ENCODE results near the gene HTRA1.
A peak's percentile ranks its signal among the peaks of the same experiment; 100 is the strongest.

The HTRA1 gene

DNA sequence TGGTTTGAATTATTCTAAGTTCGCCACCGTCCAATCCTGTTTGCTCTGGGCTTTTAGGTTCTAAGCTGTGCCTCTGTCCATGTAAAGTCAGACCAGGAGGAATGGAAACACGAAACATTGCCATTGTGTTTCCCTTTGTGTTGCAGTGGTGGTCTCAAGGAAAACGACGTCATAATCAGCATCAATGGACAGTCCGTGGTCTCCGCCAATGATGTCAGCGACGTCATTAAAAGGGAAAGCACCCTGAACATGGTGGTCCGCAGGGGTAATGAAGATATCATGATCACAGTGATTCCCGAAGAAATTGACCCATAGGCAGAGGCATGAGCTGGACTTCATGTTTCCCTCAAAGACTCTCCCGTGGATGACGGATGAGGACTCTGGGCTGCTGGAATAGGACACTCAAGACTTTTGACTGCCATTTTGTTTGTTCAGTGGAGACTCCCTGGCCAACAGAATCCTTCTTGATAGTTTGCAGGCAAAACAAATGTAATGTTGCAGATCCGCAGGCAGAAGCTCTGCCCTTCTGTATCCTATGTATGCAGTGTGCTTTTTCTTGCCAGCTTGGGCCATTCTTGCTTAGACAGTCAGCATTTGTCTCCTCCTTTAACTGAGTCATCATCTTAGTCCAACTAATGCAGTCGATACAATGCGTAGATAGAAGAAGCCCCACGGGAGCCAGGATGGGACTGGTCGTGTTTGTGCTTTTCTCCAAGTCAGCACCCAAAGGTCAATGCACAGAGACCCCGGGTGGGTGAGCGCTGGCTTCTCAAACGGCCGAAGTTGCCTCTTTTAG, 52.9 kb downstream of the HTRA1 start:
- ChIA-PET CTCF (interaction anchor here (1.2 to 1.8 kb wide), 3 partner anchors 10 to 51 kb away, joined by 3 to 6 read pairs (median 5); no protein-coding TSS in a partner anchor), POLR2A (no interaction called here)
- TF ChIP-seq, protein P1, sequence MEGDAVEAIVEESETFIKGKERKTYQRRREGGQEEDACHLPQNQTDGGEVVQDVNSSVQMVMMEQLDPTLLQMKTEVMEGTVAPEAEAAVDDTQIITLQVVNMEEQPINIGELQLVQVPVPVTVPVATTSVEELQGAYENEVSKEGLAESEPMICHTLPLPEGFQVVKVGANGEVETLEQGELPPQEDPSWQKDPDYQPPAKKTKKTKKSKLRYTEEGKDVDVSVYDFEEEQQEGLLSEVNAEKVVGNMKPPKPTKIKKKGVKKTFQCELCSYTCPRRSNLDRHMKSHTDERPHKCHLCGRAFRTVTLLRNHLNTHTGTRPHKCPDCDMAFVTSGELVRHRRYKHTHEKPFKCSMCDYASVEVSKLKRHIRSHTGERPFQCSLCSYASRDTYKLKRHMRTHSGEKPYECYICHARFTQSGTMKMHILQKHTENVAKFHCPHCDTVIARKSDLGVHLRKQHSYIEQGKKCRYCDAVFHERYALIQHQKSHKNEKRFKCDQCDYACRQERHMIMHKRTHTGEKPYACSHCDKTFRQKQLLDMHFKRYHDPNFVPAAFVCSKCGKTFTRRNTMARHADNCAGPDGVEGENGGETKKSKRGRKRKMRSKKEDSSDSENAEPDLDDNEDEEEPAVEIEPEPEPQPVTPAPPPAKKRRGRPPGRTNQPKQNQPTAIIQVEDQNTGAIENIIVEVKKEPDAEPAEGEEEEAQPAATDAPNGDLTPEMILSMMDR (IDR thresholded peaks at IDR 0.05; ENCODE audit: control extremely low read depth, extremely low read depth, low read depth, missing control alignments), result no peak
- no peak for DNase-seq (ENCODE audit: extremely low spot score)

DNA sequence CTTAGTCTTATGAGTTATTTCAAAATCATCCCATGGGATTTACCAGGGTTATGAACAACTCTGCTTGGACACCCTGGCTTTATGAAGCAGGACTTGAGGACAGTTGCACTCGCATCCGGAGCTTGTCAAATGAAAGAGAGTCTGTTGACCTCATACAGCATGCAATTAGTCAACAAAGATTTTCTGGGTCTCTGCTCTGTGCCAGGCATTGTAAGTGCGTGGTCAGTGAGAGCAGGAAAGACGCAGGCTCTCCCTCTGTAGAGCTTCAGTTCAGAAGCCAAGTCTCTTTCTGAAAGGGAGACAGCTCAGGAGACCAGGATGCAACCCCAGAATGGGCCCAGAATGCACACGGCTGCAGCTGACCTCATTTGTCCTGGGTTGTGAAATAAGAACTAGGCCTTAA, 53.7 kb downstream of the HTRA1 start:
- ChIA-PET POLR2A (no interaction called here), CTCF (interaction anchor here (0.9 to 1.8 kb wide), 3 partner anchors 11 to 216 kb away, joined by 3 to 6 read pairs (median 5); no protein-coding TSS in a partner anchor)
- TF ChIP-seq, protein P1 (IDR thresholded peaks at IDR 0.05; ENCODE audit: control extremely low read depth, extremely low read depth, low read depth, missing control alignments), result no peak
- no peak for DNase-seq (ENCODE audit: extremely low spot score)

DNA sequence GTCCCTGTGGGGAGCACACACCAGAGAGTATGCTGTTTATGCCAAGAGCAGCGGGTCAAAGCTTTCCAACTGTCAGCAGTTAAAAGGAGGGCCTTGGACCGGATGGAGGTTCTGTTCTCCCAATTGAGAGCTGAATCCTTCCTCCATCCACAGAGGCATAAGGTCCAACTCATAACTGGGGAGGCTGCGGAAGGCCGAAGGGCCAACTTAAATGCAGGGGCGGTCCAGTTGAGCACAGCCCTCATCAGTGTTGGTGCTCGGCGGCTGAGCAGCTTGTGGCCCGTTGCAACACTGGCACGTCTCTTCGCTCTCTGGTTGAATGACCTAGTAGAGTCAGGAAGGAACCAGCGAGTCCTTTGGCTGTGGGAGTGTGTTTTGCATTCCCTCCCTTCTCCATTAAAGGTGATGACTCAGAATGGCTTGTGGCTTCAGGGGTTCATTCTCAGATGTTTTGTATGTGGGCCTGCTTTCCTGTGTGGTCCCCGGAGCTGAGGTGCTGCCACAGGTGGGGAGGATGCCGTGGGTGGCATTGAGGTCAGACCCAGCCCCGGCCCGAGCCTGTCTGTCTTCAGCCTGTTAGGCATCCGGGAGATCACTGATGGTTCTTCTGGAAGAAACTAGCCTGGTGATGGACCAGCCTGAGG, 54.4 kb downstream of the HTRA1 start:
- CTCF ChIA-PET, result interaction anchor here (0.9 to 1.8 kb wide), 3 partner anchors 11 to 217 kb away, joined by 3 to 6 read pairs (median 5); no protein-coding TSS in a partner anchor
- peak; percentile 45 for DNase-seq (ENCODE audit: extremely low spot score)
- POLR2A ChIA-PET, result no interaction called here
- TF ChIP-seq, protein P1 (IDR thresholded peaks at IDR 0.05; ENCODE audit: control extremely low read depth, extremely low read depth, low read depth, missing control alignments), result no peak

DNA sequence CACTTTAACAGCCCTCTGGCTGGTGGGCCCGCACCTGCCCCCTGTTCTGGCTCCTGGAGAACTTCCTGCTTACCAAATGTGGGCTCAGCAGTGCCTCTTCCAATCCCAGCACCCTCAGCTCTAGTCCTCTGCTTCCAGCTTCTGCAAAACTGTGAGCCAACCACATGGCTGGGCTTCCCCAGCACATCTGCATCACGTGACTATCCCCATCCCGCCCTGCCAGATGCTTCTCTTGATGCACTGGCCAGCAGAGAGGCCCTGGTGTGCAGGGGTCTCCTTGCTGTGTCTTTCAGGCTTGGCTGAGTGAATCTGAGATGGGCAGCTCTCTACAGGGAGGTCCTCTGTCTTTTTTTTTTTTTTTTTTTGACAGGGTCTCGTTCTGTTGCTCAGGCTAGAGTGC, 55.4 kb downstream of the HTRA1 start:
- ChIA-PET POLR2A (interaction anchor here (0.7 kb wide), 1 partner anchor 84 kb away, joined by 3 read pairs; no protein-coding TSS in a partner anchor), CTCF (no interaction called here)
- DNase-seq (ENCODE audit: extremely low spot score), result no peak
- TF ChIP-seq, protein P1 (IDR thresholded peaks at IDR 0.05; ENCODE audit: control extremely low read depth, extremely low read depth, low read depth, missing control alignments), result no peak

DNA sequence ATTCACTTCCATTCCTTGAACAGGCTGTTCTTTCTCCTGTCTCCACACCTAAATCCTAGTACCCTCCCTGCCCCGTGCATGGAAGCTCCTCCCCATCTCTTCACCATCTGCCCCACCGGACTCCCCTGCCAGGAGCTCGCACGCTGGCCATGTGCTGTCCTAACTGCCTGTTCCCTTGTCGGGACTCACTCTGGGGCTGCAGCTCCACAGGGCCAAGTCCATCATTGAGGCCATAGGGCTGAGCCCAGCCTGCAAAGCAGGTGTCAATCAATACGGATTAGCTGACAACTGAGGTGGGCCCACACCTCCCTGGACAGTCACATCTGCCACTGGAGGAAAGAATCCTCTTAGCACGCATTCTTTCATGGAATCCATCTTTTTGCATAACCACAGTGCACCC, 57.8 kb downstream of the HTRA1 start:
- ChIA-PET POLR2A (no interaction called here), CTCF (interaction anchor here (0.9 kb wide), 1 partner anchor 11 kb away, joined by 3 read pairs; no protein-coding TSS in a partner anchor)
- DNase-seq (ENCODE audit: extremely low spot score), result no peak
- TF ChIP-seq, protein P1 (IDR thresholded peaks at IDR 0.05; ENCODE audit: control extremely low read depth, extremely low read depth, low read depth, missing control alignments), result no peak

DNA sequence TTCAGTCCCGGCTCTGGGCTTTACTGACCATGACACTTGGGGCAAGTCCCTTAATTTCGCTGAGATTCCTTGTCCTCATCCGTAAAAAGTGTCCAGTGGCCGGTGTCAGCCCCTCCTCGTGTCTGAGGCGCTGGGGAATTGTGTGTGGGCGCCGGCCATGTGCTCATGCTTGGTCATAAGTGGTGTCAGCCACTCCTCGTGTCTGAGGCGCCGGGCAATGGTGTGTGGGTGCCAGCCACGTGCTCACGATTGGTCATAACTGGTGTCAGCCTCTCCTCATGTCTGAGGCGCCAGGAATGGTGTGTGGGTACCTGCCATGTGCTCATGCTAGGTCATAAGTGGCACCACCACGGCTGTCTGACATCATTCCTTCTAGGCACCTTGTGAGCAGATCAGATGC, 58.5 kb downstream of the HTRA1 start:
- CTCF ChIA-PET, result no interaction called here

More for the DNA sequence above, 58.5 kb downstream of the HTRA1 start:
- TF ChIP-seq, protein P1 (IDR thresholded peaks at IDR 0.05; ENCODE audit: control extremely low read depth, extremely low read depth, low read depth, missing control alignments), result no peak
- POLR2A ChIA-PET, result no interaction called here
- DNase-seq (ENCODE audit: extremely low spot score), result no peak

Data from GM10248 (cell line).